SK-N-SH (cell line): Measurements from ENCODE around the gene TPPP. TPM values are rescaled to one million over a fixed set of nuclear protein-coding genes. Genes with fewer than 3 reads are reported as not detected.

Experiments
- CTCF ChIA-PET: fragments of 300-600, 350-600 bp; formaldehyde crosslinking; extraction: SDS; loops from one replicate; lab custom pipeline; 2021; lab: Yijun Ruan, JAX
- POLR2A ChIA-PET: fragments of 350-600 bp; sonication (Branson Sonifier 250); formaldehyde crosslinking; extraction: SDS; loops from one replicate; lab custom pipeline; 2020; ENCODE audit warnings: antibody characterized with exemption, inconsistent platforms; lab: Yijun Ruan, JAX
- DNase-seq: peaks from one replicate; pipeline ENCODE4 v3.0.0; 2012
- H2AFZ ChIP-seq: fragments of 200-600 bp; sonication (generic); 2 replicates; pipeline ENCODE4 v1.8.1; 2016; ENCODE audit warnings: antibody characterized with exemption, mild to moderate bottlenecking, low read depth
- H3F3A ChIP-seq: fragments of 200-600 bp; sonication (generic); replicated peaks from 2 replicates; pipeline ENCODE3; 2016; ENCODE audit warnings: antibody characterized with exemption, mild to moderate bottlenecking; ENCODE audit not compliant: insufficient read depth
- H3K27ac ChIP-seq, 2 experiments: fragments of 200-500 bp in 1 of 2; fragments of 200-600 bp in 1 of 2; sonication (Bioruptor generic) in 1 of 2; sonication (generic), shearing (Covaris generic) in 1 of 2; 2 replicates each; pipeline versions ENCODE4 v1.5.1 to v1.6.1; 2014 to 2016; ENCODE audit warnings: low read depth in 2 of 2, inconsistent platforms in 1 of 2, low read length in 1 of 2, mild to moderate bottlenecking in 1 of 2, mixed read lengths in 1 of 2
- H3K27me3 ChIP-seq: fragments of 200-600 bp; sonication (generic), shearing (Covaris generic); 2 replicates; pipeline ENCODE4 v1.6.1; 2016; ENCODE audit warnings: mixed run types; ENCODE audit not compliant: insufficient read depth
- H3K36me3 ChIP-seq, 2 experiments: fragments of 200-500 bp in 1 of 2; fragments of 200-600 bp in 1 of 2; sonication (Bioruptor generic) in 1 of 2; sonication (generic) in 1 of 2; replicated peaks in 1 of 2; 2 replicates each; pipeline versions ENCODE3 to v1.5.1; 2014 to 2016; ENCODE audit warnings: low read length in 1 of 2, mild to moderate bottlenecking in 1 of 2; ENCODE audit not compliant: insufficient read depth in 2 of 2, control insufficient read depth in 1 of 2
- H3K4me1 ChIP-seq, 2 experiments: fragments of 200-500 bp in 1 of 2; fragments of 200-600 bp in 1 of 2; sonication (Bioruptor generic) in 1 of 2; sonication (generic), shearing (Covaris generic) in 1 of 2; 2 replicates each; pipeline versions ENCODE4 v1.5.1 to v1.6.1; 2014 to 2016; ENCODE audit warnings: low read depth in 1 of 2, low read length in 1 of 2, mixed run types in 1 of 2; ENCODE audit not compliant: insufficient read depth in 2 of 2, control insufficient read depth in 1 of 2
- H3K4me2 ChIP-seq: fragments of 200-600 bp; sonication (generic), shearing (Covaris generic); 2 replicates; pipeline ENCODE4 v1.6.1; 2017; ENCODE audit warnings: mixed run types
- H3K4me3 ChIP-seq, 2 experiments: fragments of 200-500 bp in 1 of 2; fragments of 200-600 bp in 1 of 2; sonication (Bioruptor generic) in 1 of 2; sonication (generic), shearing (Covaris generic) in 1 of 2; 2 replicates each; pipeline versions ENCODE4 v1.5.1 to v1.8.1; 2014 to 2016; ENCODE audit warnings: low read depth in 2 of 2, inconsistent platforms in 1 of 2, low read length in 1 of 2, mild to moderate bottlenecking in 1 of 2, mixed read lengths in 1 of 2, moderate library complexity in 1 of 2
- H3K79me2 ChIP-seq: fragments of 200-600 bp; sonication (generic); 2 replicates; pipeline ENCODE4 v1.8.1; 2017; ENCODE audit warnings: mild to moderate bottlenecking; ENCODE audit not compliant: insufficient read depth
- H3K9ac ChIP-seq: fragments of 200-600 bp; sonication (generic); 2 replicates; pipeline ENCODE4 v1.6.1; 2017; ENCODE audit warnings: mixed run types
- H3K9me2 ChIP-seq: fragments of 200-600 bp; sonication (generic); 2 replicates; pipeline ENCODE4 v1.6.1; 2017; ENCODE audit warnings: mixed run types
- H3K9me3 ChIP-seq: fragments of 200-600 bp; sonication (generic); 2 replicates; pipeline ENCODE4 v1.6.1; 2017; ENCODE audit warnings: mixed run types, mild to moderate bottlenecking, moderate library complexity
- H4K20me1 ChIP-seq: fragments of 200-600 bp; sonication (generic); 2 replicates; pipeline ENCODE4 v1.6.1; 2017; ENCODE audit warnings: mild to moderate bottlenecking, mixed run types; ENCODE audit not compliant: insufficient read depth
- ELF1 ChIP-seq: IDR thresholded peaks from 2 replicates; pipeline ENCODE4 v1.4.0; 2012
- EP300 ChIP-seq, 2 experiments: IDR thresholded peaks; 2 replicates each; pipeline versions ENCODE4 v1.4.0 to v1.6.1; 2012; ENCODE audit warnings: borderline replicate concordance in 1 of 2, low read depth in 1 of 2, low read length in 1 of 2
- EZH2phosphoT487 ChIP-seq: fragments of 200-600 bp; sonication (generic); IDR thresholded peaks from 2 replicates; pipeline ENCODE4 v1.6.1; 2017; ENCODE audit warnings: low read depth, mixed run types, mild to moderate bottlenecking, antibody characterized with exemption, moderate library complexity, borderline replicate concordance
- FOXJ3 ChIP-seq: sonication (generic); formaldehyde crosslinking; IDR thresholded peaks from 2 replicates; pipeline ENCODE4 v1.5.1; 2020; ENCODE audit warnings: mild to moderate bottlenecking, missing genetic modification reagents
- GATA2 ChIP-seq: sonication (generic); formaldehyde crosslinking; IDR thresholded peaks from 2 replicates; pipeline ENCODE4 v1.5.0; 2020; ENCODE audit warnings: mild to moderate bottlenecking, missing genetic modification reagents
- NRF1 ChIP-seq: IDR thresholded peaks from 2 replicates; pipeline ENCODE4 v1.6.1; 2012; ENCODE audit warnings: low read depth, mild to moderate bottlenecking, low read length
- POLR2AphosphoS5 ChIP-seq: IDR thresholded peaks from 2 replicates; pipeline ENCODE4 v1.6.1; 2012; ENCODE audit warnings: low read depth, low read length
- RCOR1 ChIP-seq: fragments of 150-350 bp; IDR thresholded peaks from 2 replicates; pipeline ENCODE4 v1.6.1; 2017; ENCODE audit warnings: antibody characterized with exemption, low read length
- TCF12 ChIP-seq: IDR thresholded peaks from 2 replicates; pipeline ENCODE4 v1.4.0; 2012
- USF2 ChIP-seq: fragments of 150-350 bp; IDR thresholded peaks from 2 replicates; pipeline ENCODE4 v1.6.1; 2017; ENCODE audit warnings: antibody characterized with exemption, low read length, low read depth, borderline replicate concordance
- WGBS: methylation state at CpG from one replicate; pipeline ENCODE4 v1.1.6; 2017; ENCODE audit warnings: low lambda C conversion rate; 5-methylcytosine and 5-hydroxymethylcytosine counted together
- polyA plus RNA-seq, 3 experiments: library from polyadenylated mRNA; depleted of rRNA; stranded (reverse); fragments of >200 nt; gene quantifications; 2 replicates each; pipeline ENCODE4 v1.2.3, GENCODE V29; 2012
- TF ChIP-seq, protein P1 (sequence below): IDR thresholded peaks from 2 replicates; pipeline ENCODE4 v1.4.0; 2012; ENCODE audit warnings: low read depth, borderline replicate concordance
- TF ChIP-seq, protein P2 (sequence below): IDR thresholded peaks from 2 replicates; pipeline ENCODE4; 2012

Gene TPPP
- polyA plus RNA-seq, 1 of the 3 experiments (the other 2 are of a cell fraction) = 0.05 TPM

- Histone ChIP-seq H3K79me2 (no peaks in the 10 kb centered on the region), H4K20me1 (no peaks in the 10 kb centered on the region), H3K4me3 (no peak overlapping the region), H3F3A (no peaks in the 10 kb centered on the region), H3K4me2 (no peak overlapping the region), H3K27ac (no peak overlapping the region), H3K36me3 (peaks cover 10 to 13% of the 10 kb centered on the region in 2 experiments), H3K9ac (no peak overlapping the region), H3K9me3 (no peaks in the 10 kb centered on the region), H3K9me2 (no peaks in the 10 kb centered on the region), H3K27me3 (no peaks in the 10 kb centered on the region), H2AFZ (no peak overlapping the region), H3K4me1 (no peaks in the 10 kb centered on the region)
- WGBS = 72% methylated on average over 4 of the region's 6 CpGs
- TF ChIP-seq RCOR1 (no peak), EZH2phosphoT487 (no peak), EP300 (IDR thresholded peaks at IDR 0.05; ENCODE audit: borderline replicate concordance in 1 of 2, low read depth in 1 of 2, low read length in 1 of 2) (no peak), ELF1 (no peak), GATA2 (CRISPR knock-in tag) (no peak)
- TF ChIP-seq, protein P1, sequence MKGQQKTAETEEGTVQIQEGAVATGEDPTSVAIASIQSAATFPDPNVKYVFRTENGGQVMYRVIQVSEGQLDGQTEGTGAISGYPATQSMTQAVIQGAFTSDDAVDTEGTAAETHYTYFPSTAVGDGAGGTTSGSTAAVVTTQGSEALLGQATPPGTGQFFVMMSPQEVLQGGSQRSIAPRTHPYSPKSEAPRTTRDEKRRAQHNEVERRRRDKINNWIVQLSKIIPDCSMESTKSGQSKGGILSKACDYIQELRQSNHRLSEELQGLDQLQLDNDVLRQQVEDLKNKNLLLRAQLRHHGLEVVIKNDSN = no peak
- ChIA-PET CTCF (interaction anchor here (0.9 to 4.4 kb wide), 3 partner anchors 12 to 510 kb away, joined by 3 to 23 read pairs (median 4); no protein-coding TSS in a partner anchor), POLR2A (no interaction called here)
- no peak for DNase-seq
Observed at GRCh38 chr5:657570-657969, 35.6 kb downstream of the TPPP start.

- peaks cover 7 to 13% of the 10 kb centered on the region in 2 experiments for H3K36me3 ChIP-seq
- no peaks in the 10 kb centered on the region for H3K27me3 ChIP-seq
- H3K9me3 ChIP-seq = no peaks in the 10 kb centered on the region
- TF ChIP-seq FOXJ3 (CRISPR knock-in tag) (no peak), POLR2AphosphoS5 (no peak), TCF12 (no peak), USF2 (no peak), EP300 (IDR thresholded peaks at IDR 0.05; ENCODE audit: borderline replicate concordance in 1 of 2, low read depth in 1 of 2, low read length in 1 of 2) (no peak), ELF1 (no peak), RCOR1 (no peak), NRF1 (no peak)
- TF ChIP-seq, protein P2, sequence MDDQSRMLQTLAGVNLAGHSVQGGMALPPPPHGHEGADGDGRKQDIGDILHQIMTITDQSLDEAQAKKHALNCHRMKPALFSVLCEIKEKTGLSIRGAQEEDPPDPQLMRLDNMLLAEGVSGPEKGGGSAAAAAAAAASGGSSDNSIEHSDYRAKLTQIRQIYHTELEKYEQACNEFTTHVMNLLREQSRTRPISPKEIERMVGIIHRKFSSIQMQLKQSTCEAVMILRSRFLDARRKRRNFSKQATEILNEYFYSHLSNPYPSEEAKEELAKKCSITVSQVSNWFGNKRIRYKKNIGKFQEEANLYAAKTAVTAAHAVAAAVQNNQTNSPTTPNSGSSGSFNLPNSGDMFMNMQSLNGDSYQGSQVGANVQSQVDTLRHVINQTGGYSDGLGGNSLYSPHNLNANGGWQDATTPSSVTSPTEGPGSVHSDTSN = no peak
- no peaks in the 10 kb centered on the region for H3K79me2 ChIP-seq
- DNase-seq = no peak
- no peaks in the 10 kb centered on the region for H3K4me1 ChIP-seq
- ChIA-PET POLR2A (no interaction called here), CTCF (interaction anchor here (0.6 to 4.4 kb wide), 2 partner anchors 16 to 553 kb away, joined by 3 to 23 read pairs; no protein-coding TSS in a partner anchor)
- no peaks in the 10 kb centered on the region for H3K9me2 ChIP-seq
- no peak overlapping the region for H3K9ac ChIP-seq
- no peaks in the 10 kb centered on the region for H4K20me1 ChIP-seq
- no peaks in the 10 kb centered on the region for H3F3A ChIP-seq
- no peak overlapping the region for H3K4me2 ChIP-seq
- no peak overlapping the region for H3K4me3 ChIP-seq
- no peak overlapping the region for H3K27ac ChIP-seq
- 96% methylated on average over 13 of the region's 13 CpGs for WGBS
- no peak overlapping the region for H2AFZ ChIP-seq
Observed at GRCh38 chr5:655406-655805, 37.7 kb downstream of the TPPP start.
